Activated CD8-positive, alpha-beta T cell treated with anti-CD3 and anti-CD28 coated beads for 36 hours (primary cell): Measurements from ENCODE around the gene PDE6H. TPM values are rescaled to one million over a fixed set of nuclear protein-coding genes. Genes with fewer than 3 reads are reported as not detected.

Source experiments
- ATAC-seq: fragments of 200-7000 bp; cut with Tn5 transposase; one replicate; pipeline ENCODE4 v1.10.0; 2021; ENCODE audit warnings: mild to moderate bottlenecking, moderate library complexity
- CTCF ChIA-PET: fragments of 350-600 bp; sonication (Branson Sonifier 250); formaldehyde crosslinking; loops from one replicate; lab custom pipeline; 2021; ENCODE audit warnings: antibody characterized with exemption; lab: Charles Lee
- POLR2A ChIA-PET: fragments of 350-600 bp; sonication (Branson Sonifier 250); formaldehyde crosslinking; loops from one replicate; lab custom pipeline; 2021; ENCODE audit warnings: antibody characterized with exemption; lab: Charles Lee
- DNase-seq: peaks from one replicate; pipeline ENCODE4 v3.0.0-alpha.2; 2020
- H3K27ac Mint-ChIP-seq: one replicate; pipeline ENCODE4 v1.8.0; 2021; ENCODE audit warnings: mild to moderate bottlenecking, mixed read lengths
- H3K27me3 Mint-ChIP-seq: one replicate; pipeline ENCODE4 v1.8.0; 2021; ENCODE audit warnings: mixed read lengths
- H3K36me3 Mint-ChIP-seq: one replicate; pipeline ENCODE4 v1.8.0; 2021; ENCODE audit warnings: low read depth, mixed read lengths
- H3K4me1 Mint-ChIP-seq: one replicate; pipeline ENCODE4 v1.8.0; 2021; ENCODE audit warnings: low read depth, mixed read lengths
- H3K4me3 Mint-ChIP-seq: one replicate; pipeline ENCODE4 v1.8.0; 2021; ENCODE audit warnings: mild to moderate bottlenecking, moderate library complexity, mixed read lengths
- H3K9me3 Mint-ChIP-seq: one replicate; pipeline ENCODE4 v1.8.0; 2021; ENCODE audit warnings: mixed read lengths
- intact Hi-C: fragments of 100-400 bp; cut with micrococcal nuclease; formaldehyde crosslinking; loops from one replicate; pipeline ENCODE4 v1.10.0; 2022
- total RNA-seq, 2 experiments: library from RNA; stranded (reverse); gene quantifications; one replicate each; pipeline ENCODE4 v1.2.3, GENCODE V29; 2021
- TF ChIP-seq, protein P1 (sequence below): fragments of 200-600 bp; IDR thresholded peaks from one replicate; pipeline ENCODE4 v1.8.0; 2022; ENCODE audit warnings: antibody characterized with exemption, mild to moderate bottlenecking

PDE6H gene
- total RNA-seq, 2 experiments from 2014 or later: not detected

DNA sequence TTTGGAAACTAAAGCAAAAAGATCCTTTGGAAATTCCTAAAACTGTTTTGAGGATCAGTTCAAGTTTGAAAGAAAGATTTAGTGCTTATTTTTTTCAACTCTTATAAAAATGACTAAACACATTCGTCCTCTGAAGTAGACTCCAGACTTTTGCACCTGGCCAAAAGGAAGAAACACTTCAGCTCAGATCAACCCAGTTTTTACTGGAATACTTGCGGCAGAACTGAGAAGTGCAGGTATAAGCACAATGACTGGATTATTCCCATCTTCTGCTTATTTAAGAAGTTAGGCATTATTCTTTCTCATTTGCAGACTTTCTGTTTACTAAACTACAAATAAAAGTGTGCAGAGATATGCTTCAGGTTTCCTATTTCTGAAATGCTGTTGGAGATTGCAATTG, 41.9 kb downstream of the PDE6H start:
- Mint-ChIP-seq H3K27ac (no peak overlapping the region), H3K9me3 (no peaks in the 10 kb centered on the region), H3K4me1 (no peaks in the 10 kb centered on the region), H3K4me3 (no peak overlapping the region), H3K27me3 (peaks cover 2% of the 10 kb centered on the region), H3K36me3 (no peaks in the 10 kb centered on the region)
- CTCF ChIA-PET: no interaction called here
- POLR2A ChIA-PET: no interaction called here
- DNase-seq: no peak
- intact Hi-C loops: no loop called here
- ATAC-seq: no peak
- TF ChIP-seq, protein P1, sequence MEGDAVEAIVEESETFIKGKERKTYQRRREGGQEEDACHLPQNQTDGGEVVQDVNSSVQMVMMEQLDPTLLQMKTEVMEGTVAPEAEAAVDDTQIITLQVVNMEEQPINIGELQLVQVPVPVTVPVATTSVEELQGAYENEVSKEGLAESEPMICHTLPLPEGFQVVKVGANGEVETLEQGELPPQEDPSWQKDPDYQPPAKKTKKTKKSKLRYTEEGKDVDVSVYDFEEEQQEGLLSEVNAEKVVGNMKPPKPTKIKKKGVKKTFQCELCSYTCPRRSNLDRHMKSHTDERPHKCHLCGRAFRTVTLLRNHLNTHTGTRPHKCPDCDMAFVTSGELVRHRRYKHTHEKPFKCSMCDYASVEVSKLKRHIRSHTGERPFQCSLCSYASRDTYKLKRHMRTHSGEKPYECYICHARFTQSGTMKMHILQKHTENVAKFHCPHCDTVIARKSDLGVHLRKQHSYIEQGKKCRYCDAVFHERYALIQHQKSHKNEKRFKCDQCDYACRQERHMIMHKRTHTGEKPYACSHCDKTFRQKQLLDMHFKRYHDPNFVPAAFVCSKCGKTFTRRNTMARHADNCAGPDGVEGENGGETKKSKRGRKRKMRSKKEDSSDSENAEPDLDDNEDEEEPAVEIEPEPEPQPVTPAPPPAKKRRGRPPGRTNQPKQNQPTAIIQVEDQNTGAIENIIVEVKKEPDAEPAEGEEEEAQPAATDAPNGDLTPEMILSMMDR: no peak

DNA sequence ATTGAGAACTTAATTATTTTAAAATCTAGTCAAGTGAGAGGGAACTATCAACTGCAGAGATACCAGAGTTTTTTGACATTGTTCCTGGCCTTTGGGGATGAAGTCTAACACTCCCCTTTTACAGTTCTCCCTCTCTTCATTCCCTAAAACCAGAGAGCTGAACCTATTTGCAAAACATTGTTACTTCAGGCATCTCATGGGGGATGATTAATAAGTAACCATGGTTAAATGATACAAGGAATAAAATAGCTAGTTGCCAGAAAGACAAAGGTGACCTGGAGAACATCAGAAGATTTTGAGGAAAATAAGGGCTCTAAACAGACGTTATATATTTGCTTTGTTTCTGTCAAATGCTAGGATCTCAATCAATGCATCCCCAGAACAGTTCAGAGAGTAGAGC, 42.3 kb downstream of the PDE6H start:
- H3K9me3 Mint-ChIP-seq: no peaks in the 10 kb centered on the region
- no peaks in the 10 kb centered on the region for H3K4me1 Mint-ChIP-seq
- TF ChIP-seq, protein P1: no peak
- no peak for ATAC-seq
- intact Hi-C loops: no loop called here
- DNase-seq: no peak
- peaks cover 2% of the 10 kb centered on the region for H3K27me3 Mint-ChIP-seq
- no peaks in the 10 kb centered on the region for H3K36me3 Mint-ChIP-seq
- H3K4me3 Mint-ChIP-seq: no peak overlapping the region
- no peak overlapping the region for H3K27ac Mint-ChIP-seq
- ChIA-PET POLR2A (no interaction called here), CTCF (no interaction called here)

DNA sequence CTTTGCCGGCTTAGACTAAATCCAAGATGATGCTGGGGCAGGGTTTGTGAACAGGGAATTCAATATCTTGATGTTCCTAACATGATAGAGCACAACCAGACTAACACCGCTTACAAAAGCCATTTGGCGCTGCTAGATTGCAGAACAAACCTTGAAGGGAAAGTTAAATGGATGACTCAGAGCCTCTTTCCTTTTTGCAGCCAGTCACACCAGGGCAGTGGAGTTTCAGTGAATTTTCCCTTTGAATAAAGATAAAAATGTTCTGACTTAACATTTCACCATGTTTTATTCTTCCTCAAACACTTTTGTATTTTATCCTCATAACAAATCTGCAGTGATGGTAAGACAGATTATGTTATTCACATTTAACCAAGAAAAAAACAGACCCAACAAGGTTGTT, 47.3 kb downstream of the PDE6H start:
- H3K27ac Mint-ChIP-seq: no peak overlapping the region
- ChIA-PET POLR2A (no interaction called here), CTCF (interaction anchor here (0.5 kb wide), 1 partner anchor 191 kb away, joined by 3 read pairs; no protein-coding TSS in a partner anchor)
- TF ChIP-seq, protein P1: no peak
- ATAC-seq: no peak
- H3K4me3 Mint-ChIP-seq: no peak overlapping the region
- no peaks in the 10 kb centered on the region for H3K36me3 Mint-ChIP-seq
- intact Hi-C loops: no loop called here
- H3K4me1 Mint-ChIP-seq: no peaks in the 10 kb centered on the region
- no peak for DNase-seq
- peaks cover 2% of the 10 kb centered on the region for H3K27me3 Mint-ChIP-seq
- H3K9me3 Mint-ChIP-seq: no peaks in the 10 kb centered on the region

Other genes starting within 250 kb of the PDE6H start
- 100 to 1,000 TPM; 123 to 130 TPM for gene WBP11, start 169.6 kb upstream of the PDE6H start, total RNA-seq
- 1 to 10 TPM; 3.3 to 4.2 TPM for gene C12orf60, start 169.4 kb upstream of the PDE6H start, total RNA-seq
- gene SMCO3, start 158.9 kb upstream of the PDE6H start, total RNA-seq: not detected
- gene ART4, start 129.5 kb upstream of the PDE6H start, total RNA-seq: not detected
- gene MGP, start 87.2 kb upstream of the PDE6H start, total RNA-seq: not detected
- gene ERP27, start 34.5 kb upstream of the PDE6H start, total RNA-seq: 1 to 10 TPM; 2.3 to 3.4 TPM
- gene ARHGDIB, start 11.4 kb upstream of the PDE6H start, total RNA-seq: 100 to 1,000 TPM; 765 to 771 TPM
- gene RERG, start 248.4 kb downstream of the PDE6H start, total RNA-seq: not detected